Common myeloid progenitor, CD34-positive (primary cell): ENCODE results near the gene GLDC.
"Not testable (repeated sequence)": the region's sequence is repeated elsewhere in the genome, so short reads cannot be mapped to it uniquely, and the experiment has no call there.

ENCODE experiments used
- CTCF ChIA-PET: fragments of 350-600 bp; sonication (Branson Sonifier 250); formaldehyde crosslinking; loops from one replicate; lab custom pipeline; 2021; ENCODE audit warnings: antibody characterized with exemption; lab: Charles Lee
- POLR2A ChIA-PET: fragments of 350-600 bp; sonication (Branson Sonifier 250); formaldehyde crosslinking; loops from one replicate; lab custom pipeline; 2021; ENCODE audit warnings: antibody characterized with exemption; lab: Charles Lee
- DNase-seq, 3 donors: peaks; one replicate each; pipeline versions ENCODE4 v3.0.0 to v3.0.0-alpha.2; 2013
- H3K27ac ChIP-seq, 2 experiments: 1 replicate in 1 of 2; 2 replicates in 1 of 2; pipeline ENCODE4 v1.7.0; 2013; ENCODE audit warnings: inconsistent platforms in 2 of 2, low read length in 2 of 2, mild to moderate bottlenecking in 2 of 2, low read depth in 1 of 2, moderate library complexity in 1 of 2; ENCODE audit not compliant: severe bottlenecking in 2 of 2, insufficient read depth in 1 of 2, poor library complexity in 1 of 2
- H3K27me3 ChIP-seq, 5 experiments: replicated peaks in 2 of 5; 1 replicate in 3 of 5; 2 replicates in 2 of 5; pipeline versions ENCODE4 v1.6.1 to v1.7.0; 2013; ENCODE audit warnings: low read length in 4 of 5, mild to moderate bottlenecking in 2 of 5, moderate library complexity in 2 of 5, inconsistent platforms in 1 of 5; ENCODE audit not compliant: insufficient read depth in 5 of 5, control insufficient read depth in 4 of 5
- H3K36me3 ChIP-seq, 4 experiments: 1 replicate in 2 of 4; 2 replicates in 2 of 4; pipeline versions ENCODE4 v1.6.1 to v1.7.0; 2013; ENCODE audit warnings: low read length in 3 of 4, control low read depth in 1 of 4, mild to moderate bottlenecking in 1 of 4; ENCODE audit not compliant: control insufficient read depth in 4 of 4, insufficient read depth in 4 of 4
- H3K4me1 ChIP-seq, 4 experiments: 1 replicate in 3 of 4; 2 replicates in 1 of 4; pipeline versions ENCODE4 v1.6.1 to v1.7.1; 2013; ENCODE audit warnings: low read length in 3 of 4, mild to moderate bottlenecking in 3 of 4, control low read depth in 1 of 4, inconsistent platforms in 1 of 4, moderate library complexity in 1 of 4; ENCODE audit not compliant: control insufficient read depth in 4 of 4, insufficient read depth in 4 of 4; ENCODE audit errors: control extremely low read depth in 1 of 4
- H3K4me3 ChIP-seq, 7 experiments: 1 replicate in 4 of 7; 2 replicates in 3 of 7; pipeline versions ENCODE4 v1.5.1 to v1.7.0; 2013; ENCODE audit warnings: mild to moderate bottlenecking in 7 of 7, low read length in 6 of 7, moderate library complexity in 6 of 7, inconsistent platforms in 2 of 7, low read depth in 2 of 7, control low read depth in 1 of 7; ENCODE audit not compliant: insufficient read depth in 4 of 7, control insufficient read depth in 1 of 7; ENCODE audit errors: extremely low read depth in 1 of 7
- H3K9me3 ChIP-seq, 5 experiments: 1 replicate in 4 of 5; 2 replicates in 1 of 5; pipeline versions ENCODE4 v1.6.1 to v1.7.1; 2013; ENCODE audit warnings: low read length in 4 of 5, mild to moderate bottlenecking in 2 of 5, inconsistent platforms in 1 of 5, low read depth in 1 of 5, moderate library complexity in 1 of 5; ENCODE audit not compliant: control insufficient read depth in 4 of 5, insufficient read depth in 2 of 5; ENCODE audit errors: control extremely low read depth in 1 of 5
- WGBS: methylation state at CpG from one replicate; pipeline ENCODE4 v1.1.5; 2013; ENCODE audit not compliant: insufficient coverage; 5-methylcytosine and 5-hydroxymethylcytosine counted together

Gene GLDC

DNA sequence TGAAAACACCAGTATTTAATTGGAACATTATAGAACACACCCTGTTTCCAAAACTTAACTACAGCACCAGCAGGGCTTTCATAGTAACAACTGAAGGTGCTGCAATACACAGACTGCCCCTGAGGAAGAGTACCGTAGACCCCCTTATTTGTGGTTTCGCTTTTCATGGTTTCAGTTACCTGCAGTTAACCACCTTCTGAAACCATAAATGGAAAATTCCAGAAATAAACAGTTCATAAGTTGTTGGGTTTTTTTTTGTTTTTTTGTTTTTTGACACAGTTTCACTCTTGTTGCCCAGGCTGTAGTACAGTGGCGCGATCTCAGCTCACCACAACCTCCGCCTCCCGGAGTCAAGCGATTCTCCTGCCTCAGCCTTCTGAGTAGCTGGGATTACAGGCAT is 9.5 kb upstream of the GLDC start:
- no peak for DNase-seq
- Histone ChIP-seq H3K36me3 (no peaks in the 10 kb centered on the region), H3K27me3 (peaks cover 0 to 19% (median 6%) of the 10 kb centered on the region in 5 experiments), H3K9me3 (no peaks in the 10 kb centered on the region), H3K27ac (no peak overlapping the region), H3K4me3 (no peak overlapping the region), H3K4me1 (no peaks in the 10 kb centered on the region)
- POLR2A ChIA-PET: interaction anchor here (0.7 kb wide), 1 partner anchor 242 kb away, joined by 4 read pairs; the partner anchor contains the start of gene UHRF2
- WGBS: 98% methylated on average over 5 of the region's 7 CpGs
- CTCF ChIA-PET: interaction anchor here (0.6 kb wide), 1 partner anchor 20 kb away, joined by 3 read pairs; no protein-coding TSS in a partner anchor

DNA sequence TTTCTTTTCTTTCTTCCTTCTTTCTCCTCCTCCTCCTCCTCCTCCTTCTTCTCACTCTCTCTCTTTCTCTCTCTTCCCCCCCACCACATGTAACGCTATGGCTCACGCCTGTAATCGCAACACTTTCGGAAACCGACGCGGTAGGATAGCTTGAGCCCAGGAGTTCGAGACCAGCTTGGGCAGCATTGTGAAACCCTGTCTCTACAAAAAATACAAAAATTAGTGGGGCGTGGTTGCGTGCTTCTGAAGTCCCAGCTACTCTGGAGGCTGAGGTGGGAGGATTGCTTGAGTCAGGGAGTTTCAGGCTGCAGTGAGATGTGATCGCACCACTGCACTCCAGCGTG is 736 bp upstream of the GLDC start:
- peaks cover 0 to 21% (median 11%) of the 10 kb centered on the region in 4 experiments for H3K4me1 ChIP-seq
- peaks cover 19 to 80% (median 42%) of the 10 kb centered on the region in 5 experiments for H3K27me3 ChIP-seq
- H3K27ac ChIP-seq: no peak overlapping the region
- peak overlapping the region in 2 of 7 experiments; percentile 61 to 66 for H3K4me3 ChIP-seq
- DNase-seq: peak in 2 of 3 donors; percentile 17 to 31
- H3K9me3 ChIP-seq: no peaks in the 10 kb centered on the region
- 46% methylated on average over 12 of the region's 12 CpGs for WGBS
- ChIA-PET CTCF (interaction anchor here (0.7 kb wide), 1 partner anchor 463 kb away, joined by 3 read pairs; no protein-coding TSS in a partner anchor), POLR2A (no interaction called here)
- no peaks in the 10 kb centered on the region for H3K36me3 ChIP-seq

DNA sequence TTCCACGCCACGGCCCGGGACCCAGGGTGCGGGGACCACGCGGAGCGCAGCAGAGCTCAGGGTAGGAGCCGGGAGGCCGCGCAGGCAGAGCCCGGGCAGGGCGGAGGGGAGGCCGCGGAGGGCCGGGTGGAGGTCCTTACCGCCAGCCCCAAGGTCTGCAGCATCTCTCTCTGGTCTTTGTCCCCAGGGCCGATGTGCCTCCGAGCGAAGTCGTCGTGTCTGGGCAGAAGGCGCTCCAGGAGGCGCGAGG is 499 bp downstream of the GLDC start:
- H3K36me3 ChIP-seq, H3K9me3 ChIP-seq, H3K27ac ChIP-seq, CTCF ChIA-PET, POLR2A ChIA-PET: not testable (repeated sequence)
- 3% methylated on average over 18 of the region's 24 CpGs for WGBS
- peak overlapping the region in 3 of 7 experiments; percentile 28 to 41 (median 35) for H3K4me3 ChIP-seq
- H3K27me3 ChIP-seq: peaks cover 19 to 91% (median 42%) of the 10 kb centered on the region in 5 experiments
- H3K4me1 ChIP-seq: peaks cover 0 to 21% (median 11%) of the 10 kb centered on the region in 4 experiments
- peak in 1 of 3 donors; percentile 47 for DNase-seq

DNA sequence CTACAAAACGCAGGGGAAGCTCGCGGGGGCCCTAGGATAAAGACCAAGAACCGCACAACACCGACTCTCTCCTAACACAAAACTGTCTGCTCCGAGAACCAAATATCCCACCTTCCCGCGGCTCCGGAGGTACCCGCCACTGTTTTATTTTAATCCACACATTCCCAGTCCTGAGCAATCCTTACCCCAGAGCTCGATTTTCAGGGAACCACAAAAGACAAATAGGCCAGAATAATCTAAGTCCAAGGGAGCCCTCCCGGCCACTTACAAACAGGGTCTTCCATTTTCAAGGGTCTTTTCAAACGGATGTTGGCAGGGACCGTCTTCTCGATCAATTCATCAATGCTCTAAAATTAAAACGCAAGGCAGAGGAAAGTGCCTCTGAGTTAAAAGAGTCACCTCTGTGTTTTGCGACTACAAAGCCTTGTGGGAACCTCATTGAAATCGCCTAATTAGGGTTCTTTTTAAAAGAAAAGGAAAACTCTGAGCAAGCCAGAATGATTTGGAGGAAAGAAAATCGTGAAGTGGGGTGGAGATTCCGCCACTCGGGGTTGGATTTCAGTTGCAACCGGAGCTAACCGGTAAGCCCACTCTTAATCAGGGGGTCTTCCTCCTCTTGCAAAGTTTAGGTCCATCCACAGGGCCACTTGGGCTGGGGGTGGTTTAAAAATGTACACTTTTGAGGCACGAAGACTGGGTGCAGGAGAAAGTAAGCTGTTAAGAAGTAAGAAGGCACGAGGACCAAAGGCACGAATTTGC is 1.0 kb downstream of the GLDC start:
- Histone ChIP-seq H3K4me3 (peak overlapping the region in 3 of 7 experiments; percentile 28 to 41 (median 35)), H3K9me3 (no peaks in the 10 kb centered on the region), H3K36me3 (no peaks in the 10 kb centered on the region), H3K27me3 (peaks cover 19 to 87% (median 42%) of the 10 kb centered on the region in 5 experiments), H3K4me1 (peaks cover 0 to 21% (median 11%) of the 10 kb centered on the region in 4 experiments), H3K27ac (no peak overlapping the region)
- DNase-seq: peak in 2 of 3 donors; percentile 28 to 31
- ChIA-PET CTCF (interaction anchor here (0.6 kb wide), 1 partner anchor 1708 kb away, joined by 3 read pairs; no protein-coding TSS in a partner anchor), POLR2A (no interaction called here)
- WGBS: 2% methylated on average over 20 of the region's 26 CpGs

DNA sequence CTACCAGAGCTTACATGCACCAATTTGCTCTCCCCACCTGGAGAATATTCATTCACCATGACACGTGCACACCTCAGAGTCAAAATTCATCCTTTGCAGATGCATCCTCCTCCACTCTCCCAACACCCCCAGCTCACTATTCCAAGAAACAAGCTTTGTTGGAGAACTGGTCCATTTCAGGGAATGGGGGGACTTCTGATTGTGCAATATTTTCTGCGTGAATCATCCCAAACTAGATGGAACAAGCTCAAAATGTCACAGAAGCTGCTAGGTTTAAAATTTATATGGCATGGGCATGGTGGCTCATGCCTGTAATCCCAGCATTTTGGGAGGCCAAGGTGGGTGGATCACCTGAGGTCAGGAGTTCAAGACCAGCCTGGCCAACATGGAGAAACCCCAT is 3.6 kb downstream of the GLDC start:
- DNase-seq: no peak
- CTCF ChIA-PET: no interaction called here
- no peak overlapping the region for H3K4me3 ChIP-seq
- no peaks in the 10 kb centered on the region for H3K36me3 ChIP-seq
- WGBS: 100% methylated on average over 1 of the region's 2 CpGs
- no peak overlapping the region for H3K27ac ChIP-seq
- H3K27me3 ChIP-seq: peaks cover 12 to 66% (median 31%) of the 10 kb centered on the region in 5 experiments
- peaks cover 0 to 21% (median 11%) of the 10 kb centered on the region in 4 experiments for H3K4me1 ChIP-seq
- POLR2A ChIA-PET: no interaction called here
- H3K9me3 ChIP-seq: no peaks in the 10 kb centered on the region

DNA sequence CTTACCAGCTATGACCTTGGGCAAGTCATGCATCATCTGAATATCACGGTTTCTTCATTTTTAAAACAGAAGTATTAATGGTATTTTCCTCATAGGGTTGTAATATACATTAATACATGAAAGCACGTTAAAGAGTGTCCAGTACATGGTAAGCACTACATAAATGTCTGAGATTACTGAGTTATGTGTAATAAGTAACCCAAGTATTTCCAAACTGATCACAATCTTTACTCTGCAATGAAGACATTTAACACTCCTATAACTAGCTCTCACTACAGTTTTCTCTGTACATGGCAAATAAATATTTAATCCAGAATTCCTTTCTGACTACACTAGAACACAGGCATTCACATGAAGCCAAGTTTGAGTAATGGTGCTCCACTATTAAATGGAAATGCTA is 4.0 kb downstream of the GLDC start:
- Histone ChIP-seq H3K36me3 (no peaks in the 10 kb centered on the region), H3K9me3 (no peaks in the 10 kb centered on the region), H3K4me1 (peaks cover 0 to 21% (median 11%) of the 10 kb centered on the region in 4 experiments), H3K27me3 (peaks cover 11 to 62% (median 29%) of the 10 kb centered on the region in 5 experiments), H3K27ac (no peak overlapping the region), H3K4me3 (no peak overlapping the region)
- no CpG with 5 or more reads among the region's 2 CpGs for WGBS
- POLR2A ChIA-PET: no interaction called here
- no peak for DNase-seq
- CTCF ChIA-PET: no interaction called here

DNA sequence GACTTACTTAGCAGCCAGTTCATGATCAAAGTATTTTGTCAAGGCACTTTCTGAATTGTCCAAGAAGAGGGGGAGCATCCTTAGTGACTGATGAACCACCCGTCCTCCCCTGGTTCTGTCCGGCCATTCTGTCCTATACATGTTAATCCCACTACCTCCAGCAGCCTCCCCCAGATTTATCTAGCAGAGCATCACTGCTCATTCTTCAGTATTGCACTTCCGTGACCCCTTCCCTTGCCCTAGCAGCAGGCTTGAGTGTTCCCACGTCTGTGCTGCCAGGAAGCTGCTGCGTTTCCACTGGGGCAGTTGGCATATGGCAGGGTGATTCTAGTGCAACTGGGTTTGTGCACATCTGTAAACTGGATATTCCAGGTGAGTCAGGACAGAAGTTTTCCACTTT is 4.5 kb downstream of the GLDC start:
- WGBS: 100% methylated on average over 5 of the region's 5 CpGs
- no peak for DNase-seq
- Histone ChIP-seq H3K4me1 (peaks cover 0 to 20% (median 11%) of the 10 kb centered on the region in 4 experiments), H3K4me3 (no peak overlapping the region), H3K27me3 (peaks cover 11 to 56% (median 25%) of the 10 kb centered on the region in 5 experiments), H3K27ac (no peak overlapping the region), H3K9me3 (no peaks in the 10 kb centered on the region), H3K36me3 (no peaks in the 10 kb centered on the region)
- ChIA-PET CTCF (interaction anchor here (1.0 kb wide), 1 partner anchor 25 kb away, joined by 3 read pairs; no protein-coding TSS in a partner anchor), POLR2A (no interaction called here)
